ENCODE measurements around the gene TSPOAP1. TPM values are rescaled to one million over a fixed set of nuclear protein-coding genes. Genes with fewer than 3 reads are reported as not detected.

The TSPOAP1 gene
- total RNA-seq, 4 donors from 2014 or later: 19.5 to 35.4 (median 22.1) TPM

DNA sequence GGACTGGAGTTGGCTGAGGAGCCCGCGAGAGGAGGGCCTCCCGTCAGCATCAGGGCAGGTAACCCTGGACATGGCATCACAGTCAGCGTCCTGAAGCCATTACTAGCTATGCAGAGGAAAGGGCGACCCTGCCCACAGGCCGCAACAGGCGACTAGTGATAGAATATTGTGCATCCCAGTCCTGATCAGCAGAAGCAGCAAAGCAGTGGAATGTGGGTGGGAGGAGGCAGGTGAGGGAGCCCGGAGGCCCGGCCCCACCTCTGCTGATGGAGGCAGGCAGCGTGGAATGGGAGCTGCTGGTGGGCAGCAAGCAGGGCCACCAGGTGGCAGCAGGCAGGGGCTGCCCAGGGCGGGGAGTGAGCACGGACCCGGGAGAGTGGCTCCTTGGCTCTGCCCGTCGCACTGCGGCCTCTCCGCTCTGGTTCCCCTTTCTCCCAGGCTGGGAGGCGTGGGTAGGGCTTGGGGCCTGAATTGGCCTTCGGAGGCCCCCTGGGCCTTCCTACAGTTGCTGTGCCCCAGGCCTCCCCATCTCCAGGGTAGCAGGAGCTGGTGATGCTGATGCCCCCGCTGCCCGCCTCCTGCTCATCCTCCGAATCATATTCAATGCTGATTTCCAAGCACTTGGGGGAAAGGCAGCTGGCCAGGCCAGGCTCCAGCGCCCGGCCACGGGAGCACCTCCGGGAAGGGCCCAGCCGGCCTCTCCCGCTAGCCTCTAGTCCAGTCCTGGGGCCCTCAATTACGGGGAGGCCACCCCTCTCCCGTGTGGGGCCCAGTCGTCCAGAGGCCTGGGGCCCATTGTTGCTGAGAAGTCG, 20.2 kb downstream of the TSPOAP1 start:
- Histone ChIP-seq H3K9me3 (no peaks in the 10 kb centered on the region), H3K27ac (no peak overlapping the region), H3K36me3 (no peaks in the 10 kb centered on the region), H3K27me3 (no peaks in the 10 kb centered on the region), H3K4me3 (replicated peaks in 1 of 3) (no peak overlapping the region), H3K4me1 (no peaks in the 10 kb centered on the region)
- intact Hi-C loops (cut with DNase I): loop anchor here (5.0 kb wide), 1 partner anchor 139 kb away; no protein-coding TSS in a partner anchor
- TF ChIP-seq POLR2A (IDR thresholded peaks at IDR 0.05): no peak
- TF ChIP-seq, protein P1, sequence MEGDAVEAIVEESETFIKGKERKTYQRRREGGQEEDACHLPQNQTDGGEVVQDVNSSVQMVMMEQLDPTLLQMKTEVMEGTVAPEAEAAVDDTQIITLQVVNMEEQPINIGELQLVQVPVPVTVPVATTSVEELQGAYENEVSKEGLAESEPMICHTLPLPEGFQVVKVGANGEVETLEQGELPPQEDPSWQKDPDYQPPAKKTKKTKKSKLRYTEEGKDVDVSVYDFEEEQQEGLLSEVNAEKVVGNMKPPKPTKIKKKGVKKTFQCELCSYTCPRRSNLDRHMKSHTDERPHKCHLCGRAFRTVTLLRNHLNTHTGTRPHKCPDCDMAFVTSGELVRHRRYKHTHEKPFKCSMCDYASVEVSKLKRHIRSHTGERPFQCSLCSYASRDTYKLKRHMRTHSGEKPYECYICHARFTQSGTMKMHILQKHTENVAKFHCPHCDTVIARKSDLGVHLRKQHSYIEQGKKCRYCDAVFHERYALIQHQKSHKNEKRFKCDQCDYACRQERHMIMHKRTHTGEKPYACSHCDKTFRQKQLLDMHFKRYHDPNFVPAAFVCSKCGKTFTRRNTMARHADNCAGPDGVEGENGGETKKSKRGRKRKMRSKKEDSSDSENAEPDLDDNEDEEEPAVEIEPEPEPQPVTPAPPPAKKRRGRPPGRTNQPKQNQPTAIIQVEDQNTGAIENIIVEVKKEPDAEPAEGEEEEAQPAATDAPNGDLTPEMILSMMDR (IDR thresholded peaks at IDR 0.05): no peak
- DNase-seq: no peak
- WGBS, 2 donors: 78 to 82% methylated on average over 22 to 26 of the region's 32 CpGs

DNA sequence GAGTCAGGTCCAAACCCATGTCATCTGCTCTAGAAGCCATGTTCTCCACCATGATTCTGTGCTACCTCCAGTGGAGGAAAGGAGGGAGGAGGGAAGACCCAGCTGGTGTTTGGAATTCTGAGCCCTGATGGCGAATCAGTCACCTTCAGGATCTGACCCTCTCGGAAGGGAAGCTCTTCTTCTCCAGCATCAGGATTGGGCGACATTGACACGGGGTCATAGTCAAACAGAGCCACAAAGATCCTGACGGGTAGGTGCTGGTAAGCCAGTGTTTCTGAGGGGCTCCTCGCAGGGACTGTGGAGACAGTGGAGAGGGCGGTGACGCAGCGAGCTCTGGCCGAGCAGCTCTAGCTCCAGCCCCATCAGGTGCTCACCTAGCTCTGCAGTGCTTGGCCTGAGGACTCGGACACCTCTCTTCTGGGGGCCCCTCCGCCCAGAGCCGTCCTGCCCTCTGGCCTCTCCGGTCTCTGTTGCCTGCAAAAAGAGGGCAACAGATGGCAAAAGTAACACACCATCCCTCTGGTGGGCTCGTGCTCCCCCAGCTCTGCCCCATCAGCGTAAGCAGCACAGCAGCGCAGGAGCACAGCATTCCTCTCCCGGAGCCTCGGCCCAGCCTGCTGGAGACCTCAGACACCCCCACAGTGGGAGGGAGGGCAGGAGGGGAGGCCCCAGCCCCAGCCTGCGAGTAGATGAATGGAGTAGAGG, 21.0 kb downstream of the TSPOAP1 start:
- intact Hi-C loops (cut with DNase I): loop anchor here (5.0 kb wide), 1 partner anchor 140 kb away; no protein-coding TSS in a partner anchor
- H3K36me3 ChIP-seq: no peaks in the 10 kb centered on the region

DNA sequence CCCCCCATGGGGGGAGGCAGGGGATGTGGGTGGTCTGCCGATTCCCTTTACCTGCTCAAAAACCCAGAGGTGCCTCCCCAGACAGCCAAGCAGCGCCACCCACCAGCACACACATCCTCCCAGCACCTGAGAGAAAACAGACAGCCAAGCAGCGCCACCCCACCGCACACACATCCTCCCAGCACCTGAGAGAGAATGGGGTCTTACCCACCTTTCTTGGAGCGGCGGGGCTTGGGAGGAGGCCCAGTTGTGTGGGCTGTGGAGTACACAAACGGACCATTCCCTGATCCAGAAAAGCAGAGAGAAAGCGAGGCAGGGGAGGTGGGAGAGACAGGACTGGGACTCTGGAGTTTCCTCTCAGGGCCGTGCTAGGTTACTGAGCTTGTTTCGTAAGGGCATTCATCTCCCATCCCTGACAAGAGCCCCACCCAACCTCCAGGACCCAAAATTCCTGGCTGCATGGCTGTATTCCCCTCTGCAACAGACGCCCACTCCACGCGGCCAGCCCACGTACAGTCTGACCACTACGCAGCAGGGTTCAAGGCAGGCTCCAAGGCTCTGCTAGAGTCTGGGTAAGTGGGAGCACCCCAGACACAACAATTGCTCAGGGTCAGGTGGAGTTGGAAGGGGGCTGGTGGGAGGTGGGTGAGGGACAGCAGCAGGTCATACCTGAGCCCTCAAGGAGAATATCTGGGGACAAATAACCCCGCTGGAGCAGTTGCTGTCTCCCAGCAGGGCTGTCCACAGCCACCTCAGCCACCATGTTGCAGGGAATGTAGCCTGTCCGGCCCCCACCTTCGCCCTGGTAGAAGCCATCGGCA, 22.3 kb downstream of the TSPOAP1 start:
- intact Hi-C loops (cut with DNase I): loop anchor here (5.0 kb wide), 1 partner anchor 141 kb away; no protein-coding TSS in a partner anchor
- no peaks in the 10 kb centered on the region for H3K4me1 ChIP-seq
- TF ChIP-seq, protein P1 (IDR thresholded peaks at IDR 0.05): no peak
- TF ChIP-seq POLR2A (IDR thresholded peaks at IDR 0.05): no peak
- no peak overlapping the region for H3K27ac ChIP-seq
- no peak for DNase-seq
- 86 to 90% methylated on average over 18 to 19 of the region's 19 CpGs for WGBS, 2 donors
- H3K4me3 ChIP-seq (replicated peaks in 1 of 3): no peak overlapping the region
- no peaks in the 10 kb centered on the region for H3K27me3 ChIP-seq
- no peaks in the 10 kb centered on the region for H3K9me3 ChIP-seq
- no peaks in the 10 kb centered on the region for H3K36me3 ChIP-seq

More for the DNA sequence above, 21.0 kb downstream of the TSPOAP1 start:
- Histone ChIP-seq H3K9me3 (no peaks in the 10 kb centered on the region), H3K27me3 (no peaks in the 10 kb centered on the region), H3K4me3 (replicated peaks in 1 of 3) (no peak overlapping the region), H3K4me1 (no peaks in the 10 kb centered on the region), H3K27ac (no peak overlapping the region)
- WGBS, 2 donors: 87 to 92% methylated on average over 19 to 20 of the region's 20 CpGs
- TF ChIP-seq, protein P1 (IDR thresholded peaks at IDR 0.05): no peak
- no peak for TF ChIP-seq POLR2A (IDR thresholded peaks at IDR 0.05)
- no peak for DNase-seq

DNA sequence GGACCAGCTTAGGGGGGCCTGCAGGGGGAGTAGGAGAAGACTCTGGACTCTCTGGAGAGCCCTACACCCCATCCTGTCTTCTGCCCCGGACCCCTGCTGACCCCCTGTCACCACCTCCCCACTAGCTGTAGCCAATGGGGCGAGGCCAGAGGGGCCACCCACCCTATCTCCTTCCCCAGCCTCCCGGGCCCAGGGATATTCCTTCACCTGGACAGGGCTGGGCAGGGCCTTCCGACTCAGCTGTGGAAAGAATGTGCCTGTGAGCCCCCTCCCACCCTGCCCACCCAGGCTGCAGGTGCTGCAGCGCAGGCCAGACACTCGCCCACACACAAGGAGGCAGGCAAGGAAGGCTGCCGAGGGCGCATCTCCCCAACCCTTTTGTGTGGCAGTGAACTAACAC, 23.0 kb downstream of the TSPOAP1 start:
- no peak for TF ChIP-seq POLR2A (IDR thresholded peaks at IDR 0.05)
- TF ChIP-seq, protein P1 (IDR thresholded peaks at IDR 0.05): no peak
- 80 to 90% methylated on average over 2 to 8 of the region's 8 CpGs for WGBS, 2 donors
- H3K4me1 ChIP-seq: no peaks in the 10 kb centered on the region
- H3K4me3 ChIP-seq (replicated peaks in 1 of 3): no peak overlapping the region
- intact Hi-C loops (cut with DNase I): loop anchor here (5.0 kb wide), 1 partner anchor 142 kb away; no protein-coding TSS in a partner anchor
- H3K27ac ChIP-seq: no peak overlapping the region
- no peaks in the 10 kb centered on the region for H3K9me3 ChIP-seq
- no peak for DNase-seq
- H3K27me3 ChIP-seq: no peaks in the 10 kb centered on the region
- no peaks in the 10 kb centered on the region for H3K36me3 ChIP-seq
